RWPE2 (cell line): ENCODE results near the gene FOXRED2.
A peak's percentile ranks its signal among the peaks of the same experiment; 100 is the strongest.

Experiments used
- ATAC-seq: fragments of 200-7000 bp; cut with Tn5 transposase; 3 replicates; pipeline ENCODE4 v1.9.1; 2021; ENCODE audit warnings: low read depth
- DNase-seq: peaks from one replicate; pipeline ENCODE4 v3.0.0-alpha.2; 2020; ENCODE audit warnings: low spot score
- H3K27ac ChIP-seq: fragments of 450-650 bp; 2 replicates; pipeline ENCODE4 v1.5.1; 2017; ENCODE audit warnings: mild to moderate bottlenecking; ENCODE audit not compliant: poor library complexity, severe bottlenecking
- H3K27me3 ChIP-seq: fragments of 250-450 bp; sonication (Bioruptor Pico); 2 replicates; pipeline ENCODE4 v1.5.1; 2021; ENCODE audit warnings: mild to moderate bottlenecking, moderate library complexity; ENCODE audit not compliant: insufficient read depth, poor library complexity, severe bottlenecking
- H3K36me3 ChIP-seq: fragments of 250-450 bp; sonication (Bioruptor Pico); 2 replicates; pipeline ENCODE4 v1.5.1; 2020; ENCODE audit warnings: low read depth, mild to moderate bottlenecking, moderate library complexity
- H3K4me1 ChIP-seq: fragments of 250-450 bp; sonication (Bioruptor Pico); 2 replicates; pipeline ENCODE4 v1.5.1; 2021; ENCODE audit warnings: mild to moderate bottlenecking, moderate library complexity; ENCODE audit not compliant: insufficient read depth, poor library complexity, severe bottlenecking
- H3K4me3 ChIP-seq: fragments of 250-450 bp; sonication (Bioruptor Pico); 2 replicates; pipeline ENCODE4 v1.5.1; 2021; ENCODE audit warnings: mild to moderate bottlenecking, moderate library complexity; ENCODE audit not compliant: severe bottlenecking
- H3K9me3 ChIP-seq: fragments of 250-450 bp; sonication (Bioruptor Pico); 2 replicates; pipeline ENCODE4 v1.5.1; 2021; ENCODE audit warnings: mild to moderate bottlenecking, moderate library complexity; ENCODE audit not compliant: severe bottlenecking
- CTCF ChIP-seq: fragments of 450-650 bp; IDR thresholded peaks from one replicate; pipeline ENCODE4 v1.5.1; 2017; ENCODE audit warnings: mild to moderate bottlenecking, moderate library complexity; ENCODE audit not compliant: poor library complexity, severe bottlenecking

Gene FOXRED2

DNA sequence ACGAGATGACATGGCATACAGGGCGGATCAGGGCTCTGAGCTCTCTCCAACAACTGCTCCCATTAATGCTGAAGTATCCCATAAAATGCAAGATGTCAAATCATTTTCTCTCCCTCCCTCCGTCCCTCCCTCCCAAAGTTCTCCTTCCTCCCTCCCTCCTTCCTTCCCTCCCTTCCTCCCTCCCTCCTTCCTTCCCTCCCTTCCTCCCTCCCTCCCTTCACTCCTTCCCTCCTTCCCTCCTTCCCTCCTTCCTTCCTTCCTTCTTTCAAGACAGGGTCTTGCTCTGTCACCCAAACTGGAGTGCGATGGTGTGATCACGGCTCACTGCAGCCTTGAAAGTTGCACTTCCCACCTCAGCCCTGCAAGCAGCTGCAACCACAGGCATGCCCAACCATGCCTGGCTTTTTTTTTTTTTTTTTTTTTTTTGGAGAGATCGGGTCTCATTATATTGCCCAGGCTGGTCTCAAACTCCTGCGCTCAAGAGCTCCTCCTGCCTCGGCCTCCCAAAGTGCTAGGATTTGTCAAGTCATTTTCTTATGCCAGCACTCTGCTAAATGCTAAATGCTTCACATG lies 63.6 kb downstream of the FOXRED2 start:
- H3K36me3 ChIP-seq, result no peaks in the 10 kb centered on the region
- no peaks in the 10 kb centered on the region for H3K9me3 ChIP-seq
- H3K4me3 ChIP-seq, result no peak overlapping the region
- H3K4me1 ChIP-seq, result peaks cover 7% of the 10 kb centered on the region
- no peaks in the 10 kb centered on the region for H3K27me3 ChIP-seq
- no peak overlapping the region for H3K27ac ChIP-seq
- no peak for ATAC-seq
- no peak for DNase-seq
- TF ChIP-seq CTCF, result no peak

DNA sequence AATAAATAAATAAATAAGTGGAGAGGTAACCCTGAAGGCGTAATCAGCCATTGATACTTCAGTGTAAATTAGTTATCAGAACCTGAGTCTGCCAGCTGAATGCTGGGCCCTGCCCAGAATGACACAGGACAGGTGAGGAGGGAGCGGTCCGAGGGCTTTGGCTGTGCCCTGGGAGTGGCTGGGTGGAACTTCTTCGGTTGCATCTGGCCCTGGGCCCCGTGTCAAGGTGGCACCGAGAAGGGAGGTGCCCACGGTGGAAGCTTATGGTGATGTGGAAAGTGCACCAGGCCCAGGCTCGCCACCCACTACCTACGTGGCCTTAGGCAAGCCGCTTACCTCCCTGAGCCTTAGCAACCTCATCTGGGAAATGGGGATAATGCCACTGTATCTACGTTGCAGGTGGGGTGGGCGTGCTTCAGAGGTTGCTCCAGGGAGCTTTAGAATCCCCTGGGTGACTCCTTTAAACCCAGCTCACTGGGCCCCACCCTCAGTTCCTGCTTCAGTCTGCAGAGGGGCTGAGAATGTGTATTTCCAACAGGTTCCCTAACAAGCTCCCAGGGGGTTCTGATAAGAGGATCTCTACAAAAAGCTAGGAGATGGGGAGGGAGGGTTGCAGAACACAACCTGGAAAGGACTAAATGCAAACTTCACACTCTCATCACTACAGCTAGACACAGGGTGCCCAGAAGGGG lies 64.2 kb downstream of the FOXRED2 start:
- Histone ChIP-seq H3K27ac (no peak overlapping the region), H3K4me1 (peaks cover 7% of the 10 kb centered on the region), H3K4me3 (no peak overlapping the region), H3K9me3 (no peaks in the 10 kb centered on the region), H3K27me3 (no peaks in the 10 kb centered on the region), H3K36me3 (no peaks in the 10 kb centered on the region)
- TF ChIP-seq CTCF, result no peak
- no peak for DNase-seq
- no peak for ATAC-seq

DNA sequence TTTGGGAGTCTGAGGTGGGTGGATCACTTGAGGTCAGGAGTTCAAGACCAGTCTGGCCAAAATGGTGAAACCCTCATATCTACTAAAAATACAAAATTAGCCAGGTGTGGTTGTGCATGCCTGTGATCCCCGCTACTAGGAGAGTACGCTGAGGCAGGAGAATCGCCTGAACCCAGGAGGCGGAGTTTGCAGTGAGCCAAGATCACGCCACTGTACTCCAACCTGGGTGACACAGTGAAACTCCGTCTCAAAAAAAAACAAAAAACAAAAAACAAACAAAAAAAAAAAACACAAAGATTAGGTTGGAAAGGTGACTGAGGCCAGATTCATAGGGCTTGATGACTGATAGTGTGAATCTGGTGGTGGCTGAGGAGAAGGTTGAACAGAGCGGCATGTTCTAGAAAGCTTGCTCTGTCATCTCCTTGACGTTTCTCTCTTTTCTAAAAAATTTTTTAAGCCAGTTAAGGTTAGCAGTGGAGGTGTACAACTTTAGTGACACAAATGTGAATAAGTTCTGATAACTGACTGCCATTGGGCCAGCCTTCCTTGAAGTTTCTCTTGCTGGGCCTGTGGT lies 66.3 kb downstream of the FOXRED2 start:
- Histone ChIP-seq H3K4me1 (peaks cover 7% of the 10 kb centered on the region), H3K9me3 (no peaks in the 10 kb centered on the region), H3K36me3 (no peaks in the 10 kb centered on the region), H3K27me3 (no peaks in the 10 kb centered on the region), H3K4me3 (no peak overlapping the region), H3K27ac (peak overlapping the region; percentile 57)
- no peak for ATAC-seq
- DNase-seq, result no peak
- TF ChIP-seq CTCF, result no peak

DNA sequence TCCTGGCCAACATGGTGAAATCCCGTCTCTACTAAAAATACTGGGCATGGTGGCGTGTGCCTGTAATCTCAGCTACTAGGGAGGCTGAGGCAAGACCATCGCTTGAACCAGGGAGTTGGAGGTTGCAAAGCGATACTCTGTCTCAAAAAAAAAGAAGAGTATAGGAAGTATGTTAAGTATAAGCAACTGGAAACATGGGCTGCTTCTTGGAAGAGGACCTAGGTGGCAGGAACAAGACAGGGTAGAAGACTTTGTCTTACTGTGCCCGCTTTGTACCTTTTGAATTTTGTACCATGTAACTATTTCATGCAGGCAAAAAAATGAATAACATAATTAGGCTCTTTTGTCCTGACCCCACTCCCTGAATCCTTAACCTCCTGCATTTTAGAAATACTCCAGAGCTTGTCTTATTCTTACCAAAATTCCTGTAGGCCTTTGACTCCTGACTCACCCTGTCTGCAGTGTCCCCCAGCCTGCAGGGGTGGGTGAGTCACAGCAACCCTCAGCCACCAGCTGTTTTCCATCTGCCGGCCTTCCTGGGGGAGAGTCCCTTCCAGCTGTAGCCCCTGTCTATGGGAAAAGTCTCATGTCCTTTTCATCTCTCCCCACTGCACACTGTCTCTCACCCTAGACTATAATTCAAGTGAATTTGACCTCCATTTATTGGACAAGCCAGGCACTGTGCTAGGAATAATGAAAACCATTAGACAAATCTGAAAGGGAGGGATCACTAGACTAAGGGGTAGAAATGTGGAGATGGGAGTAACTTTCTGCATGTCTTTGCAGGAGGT lies 67.2 kb downstream of the FOXRED2 start:
- Histone ChIP-seq H3K27ac (peak overlapping the region; percentile 57), H3K4me3 (no peak overlapping the region), H3K27me3 (no peaks in the 10 kb centered on the region), H3K9me3 (no peaks in the 10 kb centered on the region), H3K36me3 (no peaks in the 10 kb centered on the region), H3K4me1 (peaks cover 7% of the 10 kb centered on the region)
- no peak for TF ChIP-seq CTCF
- DNase-seq (no peak), ATAC-seq (peak; percentile 96)
